ENCODE results near the gene MTFR1L.

DNA sequence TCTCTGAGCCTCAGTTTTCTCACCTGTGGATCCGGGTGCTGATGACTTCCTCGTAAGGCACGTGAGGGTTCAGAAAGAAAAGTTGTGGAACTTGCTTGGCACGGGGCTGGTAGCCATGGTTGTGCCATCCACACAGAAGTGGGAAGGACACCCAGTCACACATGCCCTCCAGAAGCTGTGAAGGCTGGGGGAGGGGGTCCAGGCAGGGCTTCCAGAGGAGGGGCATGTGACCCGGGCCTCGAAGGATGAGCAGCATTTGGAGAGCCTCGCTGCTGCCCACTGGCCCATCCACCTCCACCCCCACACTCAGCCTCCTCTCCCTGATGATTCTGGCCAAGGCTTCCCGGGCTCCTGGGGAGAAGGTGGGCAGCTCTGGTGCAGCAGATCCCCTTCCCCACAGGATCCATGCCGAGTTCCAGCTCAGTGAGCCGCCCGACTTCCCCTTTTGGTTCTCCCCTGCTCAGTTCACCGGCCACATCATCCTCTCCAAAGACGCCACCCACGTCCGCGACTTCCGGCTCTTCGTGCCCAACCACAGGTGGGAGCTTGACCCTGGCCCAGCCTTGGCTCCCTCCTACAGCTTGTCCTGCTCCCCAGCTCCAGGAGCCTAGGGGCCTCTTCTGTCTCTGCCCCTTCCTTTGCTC lies 10.3 kb upstream of the MTFR1L start:
- no peak for TF ChIP-seq CTCF (IDR thresholded peaks at IDR 0.05)
- TF ChIP-seq POLR2AphosphoS5 (IDR thresholded peaks at IDR 0.05) = no peak

Data from stomach (tissue), 4 donors.